Choroid plexus epithelial cell (primary cell): ENCODE data around the gene ELAC1.

Source experiments
- DNase-seq: peaks from one replicate; pipeline ENCODE4 v3.0.0-alpha.2; 2010; ENCODE audit warnings: low read depth
- H3K4me3 ChIP-seq: 2 replicates; pipeline ENCODE4 v1.5.1; 2011; ENCODE audit warnings: low read depth, mild to moderate bottlenecking, control low read depth, low read length, moderate library complexity
- CTCF ChIP-seq: conservative IDR thresholded peaks from 2 replicates; pipeline ENCODE4 v1.5.1; 2011; ENCODE audit warnings: low read depth, mild to moderate bottlenecking, control low read depth, inconsistent platforms, low read length, moderate library complexity

The ELAC1 gene

GRCh38 chr18:50967714-50968661 lies at the start of gene ELAC1:
Gene ELAC1 (plus strand): TSS chr18:50968040. CDS start chr18:50974405, 6,365 bp downstream.
- TF ChIP-seq CTCF: no peak
- DNase-seq: peak; percentile 81
- peak within 1 kb of the TSS; percentile 79 for H3K4me3 ChIP-seq

DNA sequence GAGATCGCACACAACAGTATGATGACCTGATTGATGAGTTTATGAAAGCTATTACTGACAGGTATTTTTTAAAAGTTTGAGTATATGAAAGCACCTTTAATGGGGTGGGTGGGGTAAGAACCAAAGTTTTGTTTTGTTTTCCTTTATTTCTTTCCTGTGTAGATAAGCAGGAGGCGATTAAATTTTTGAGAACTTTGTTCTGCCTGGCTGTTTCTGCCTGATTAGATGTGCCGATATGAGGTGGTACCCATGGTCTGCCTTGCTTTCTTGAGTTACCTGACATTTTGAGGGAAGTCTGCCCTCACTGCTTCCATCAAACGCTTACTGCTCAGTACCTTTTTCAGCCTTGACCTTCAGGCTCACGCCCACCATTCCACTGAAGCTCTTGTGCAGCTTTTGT lies 49.7 kb upstream of the ELAC1 start:
- DNase-seq: no peak
- TF ChIP-seq CTCF: no peak
- no peak overlapping the region for H3K4me3 ChIP-seq

- DNase-seq: peak; percentile 4
- no peak overlapping the region for H3K4me3 ChIP-seq
- no peak for TF ChIP-seq CTCF
Measured at GRCh38 chr18:50924372-50924771, 43.5 kb upstream of the ELAC1 start.

GRCh38 chr18:50926521-50926920 lies 41.3 kb upstream of the ELAC1 start:
- no peak overlapping the region for H3K4me3 ChIP-seq
- no peak for DNase-seq
- no peak for TF ChIP-seq CTCF

GRCh38 chr18:50928551-50928950 lies 39.3 kb upstream of the ELAC1 start:
- no peak overlapping the region for H3K4me3 ChIP-seq
- DNase-seq: peak; percentile 6
- no peak for TF ChIP-seq CTCF

- H3K4me3 ChIP-seq: no peak overlapping the region
- no peak for DNase-seq
- no peak for TF ChIP-seq CTCF
Measured at GRCh38 chr18:50933684-50934083, 34.2 kb upstream of the ELAC1 start.

GRCh38 chr18:50934545-50935211 lies 33.2 kb upstream of the ELAC1 start:
- DNase-seq: no peak
- no peak for TF ChIP-seq CTCF
- no peak overlapping the region for H3K4me3 ChIP-seq
